Glutamatergic neuron (in vitro differentiated cells): ENCODE measurements around the gene PGPEP1. TPM values are rescaled to one million over a fixed set of nuclear protein-coding genes. Genes with fewer than 3 reads are reported as not detected.

Source experiments
- DNase-seq: peaks from one replicate; pipeline ENCODE4 v3.0.0; 2022
- H3K27ac Mint-ChIP-seq: one replicate; pipeline ENCODE4 v1.8.0; 2020; ENCODE audit warnings: mild to moderate bottlenecking, mixed read lengths, inconsistent platforms; ENCODE audit not compliant: unreplicated experiment
- H3K27me3 Mint-ChIP-seq: one replicate; pipeline ENCODE4 v1.8.0; 2020; ENCODE audit warnings: mild to moderate bottlenecking, moderate library complexity, mixed read lengths, inconsistent platforms; ENCODE audit not compliant: unreplicated experiment
- H3K36me3 Mint-ChIP-seq: one replicate; pipeline ENCODE4 v1.8.0; 2020; ENCODE audit warnings: mild to moderate bottlenecking, mixed read lengths, inconsistent platforms; ENCODE audit not compliant: unreplicated experiment
- H3K4me1 Mint-ChIP-seq: one replicate; pipeline ENCODE4 v1.8.0; 2020; ENCODE audit warnings: mild to moderate bottlenecking, low read depth, mixed read lengths, inconsistent platforms; ENCODE audit not compliant: unreplicated experiment
- H3K4me3 Mint-ChIP-seq: one replicate; pipeline ENCODE4 v1.8.0; 2020; ENCODE audit warnings: mild to moderate bottlenecking, mixed read lengths, inconsistent platforms; ENCODE audit not compliant: unreplicated experiment
- H3K9me3 Mint-ChIP-seq: one replicate; pipeline ENCODE4 v1.8.0; 2020; ENCODE audit warnings: mild to moderate bottlenecking, moderate library complexity, mixed read lengths, inconsistent platforms; ENCODE audit not compliant: unreplicated experiment
- total RNA-seq: library from RNA; stranded (reverse); fragmentation: NEBNext Ultra II Directional; extraction: Animal tissue kit (Norgen Biotek cat#: 25700); gene quantifications from one replicate; pipeline ENCODE4 v1.2.1, GENCODE V29; 2021; ENCODE audit not compliant: unreplicated experiment
- TF ChIP-seq, protein P1 (sequence below): fragments of 200-600 bp; sonication (generic); IDR thresholded peaks from one replicate; pipeline ENCODE4 v1.5.0; 2021; ENCODE audit not compliant: partially characterized antibody, unreplicated experiment

Gene PGPEP1
- total RNA-seq, 1 donor from 2014 or later, result 25.6 TPM

DNA sequence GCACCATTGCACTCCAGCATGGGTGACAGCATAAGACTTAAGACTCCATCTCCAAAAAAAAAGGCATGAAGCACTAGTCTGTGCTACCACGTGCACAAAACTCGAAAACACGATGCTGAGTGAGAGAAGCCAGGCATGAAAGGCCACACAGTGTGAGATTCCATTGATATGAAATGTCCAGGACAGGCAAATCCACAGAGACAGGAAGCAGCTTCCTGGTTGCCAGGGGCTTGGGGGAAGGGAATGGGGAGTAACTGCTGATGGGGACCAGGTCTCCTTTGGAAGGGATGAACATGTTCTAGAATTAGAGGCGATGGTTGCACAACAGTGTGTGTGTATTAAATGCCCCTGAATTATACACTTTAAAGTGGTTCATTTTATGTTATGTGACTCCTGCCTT is 43.1 kb upstream of the PGPEP1 start:
- Mint-ChIP-seq H3K27me3 (peaks cover 4% of the 10 kb centered on the region), H3K9me3 (peaks cover 5% of the 10 kb centered on the region), H3K4me3 (no peak overlapping the region), H3K4me1 (peaks cover 3% of the 10 kb centered on the region), H3K27ac (no peak overlapping the region), H3K36me3 (no peaks in the 10 kb centered on the region)
- DNase-seq, result no peak
- TF ChIP-seq, protein P1, sequence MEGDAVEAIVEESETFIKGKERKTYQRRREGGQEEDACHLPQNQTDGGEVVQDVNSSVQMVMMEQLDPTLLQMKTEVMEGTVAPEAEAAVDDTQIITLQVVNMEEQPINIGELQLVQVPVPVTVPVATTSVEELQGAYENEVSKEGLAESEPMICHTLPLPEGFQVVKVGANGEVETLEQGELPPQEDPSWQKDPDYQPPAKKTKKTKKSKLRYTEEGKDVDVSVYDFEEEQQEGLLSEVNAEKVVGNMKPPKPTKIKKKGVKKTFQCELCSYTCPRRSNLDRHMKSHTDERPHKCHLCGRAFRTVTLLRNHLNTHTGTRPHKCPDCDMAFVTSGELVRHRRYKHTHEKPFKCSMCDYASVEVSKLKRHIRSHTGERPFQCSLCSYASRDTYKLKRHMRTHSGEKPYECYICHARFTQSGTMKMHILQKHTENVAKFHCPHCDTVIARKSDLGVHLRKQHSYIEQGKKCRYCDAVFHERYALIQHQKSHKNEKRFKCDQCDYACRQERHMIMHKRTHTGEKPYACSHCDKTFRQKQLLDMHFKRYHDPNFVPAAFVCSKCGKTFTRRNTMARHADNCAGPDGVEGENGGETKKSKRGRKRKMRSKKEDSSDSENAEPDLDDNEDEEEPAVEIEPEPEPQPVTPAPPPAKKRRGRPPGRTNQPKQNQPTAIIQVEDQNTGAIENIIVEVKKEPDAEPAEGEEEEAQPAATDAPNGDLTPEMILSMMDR, result no peak

DNA sequence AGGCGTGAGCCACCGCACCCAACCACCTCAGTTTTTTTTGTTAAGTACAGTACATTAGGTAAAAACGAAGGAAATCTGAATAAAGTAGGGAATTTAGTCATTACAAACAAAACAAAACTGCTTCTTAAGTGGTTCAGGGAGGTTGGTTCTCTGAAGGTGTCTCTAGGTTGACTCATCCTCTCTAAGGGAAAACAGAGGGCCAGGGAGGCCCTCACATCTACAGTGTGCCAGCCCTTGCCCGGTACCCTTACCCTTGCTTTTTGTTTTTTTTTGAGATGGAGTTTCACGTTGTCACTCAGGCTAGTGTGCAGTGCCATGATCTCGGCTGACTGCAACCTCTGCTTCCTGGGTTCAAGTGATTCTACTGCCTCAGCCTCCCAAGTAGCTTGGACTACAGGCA is 41.8 kb upstream of the PGPEP1 start:
- Mint-ChIP-seq H3K36me3 (no peaks in the 10 kb centered on the region), H3K27me3 (peaks cover 5% of the 10 kb centered on the region), H3K4me1 (peaks cover 2% of the 10 kb centered on the region), H3K4me3 (no peak overlapping the region), H3K9me3 (peaks cover 5% of the 10 kb centered on the region), H3K27ac (no peak overlapping the region)
- no peak for DNase-seq
- TF ChIP-seq, protein P1, result no peak

DNA sequence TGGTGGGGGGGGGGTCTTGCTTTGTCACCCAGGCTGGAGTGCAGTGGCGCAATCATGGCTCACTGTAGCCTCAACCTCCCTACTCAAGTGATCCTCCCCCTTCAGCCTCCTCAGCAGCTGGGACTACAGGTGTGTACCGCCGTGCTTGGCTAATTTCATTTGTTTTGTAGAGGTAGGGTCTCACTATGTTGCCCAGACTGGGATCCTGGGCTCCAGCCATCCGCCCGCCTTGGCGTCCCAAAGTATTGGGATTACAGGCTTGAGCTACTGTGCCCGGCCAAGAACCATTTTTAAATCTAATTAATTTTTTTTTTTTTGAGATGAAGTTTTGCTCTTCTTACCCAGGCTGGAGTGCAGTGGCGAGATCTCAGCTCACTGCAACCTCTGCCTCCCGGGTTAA is 40.7 kb upstream of the PGPEP1 start:
- H3K27me3 Mint-ChIP-seq, result peaks cover 11% of the 10 kb centered on the region
- no peak overlapping the region for H3K27ac Mint-ChIP-seq
- DNase-seq, result no peak
- H3K9me3 Mint-ChIP-seq, result peaks cover 7% of the 10 kb centered on the region
- TF ChIP-seq, protein P1, result no peak
- no peak overlapping the region for H3K4me3 Mint-ChIP-seq
- H3K4me1 Mint-ChIP-seq, result peaks cover 10% of the 10 kb centered on the region
- H3K36me3 Mint-ChIP-seq, result no peaks in the 10 kb centered on the region

DNA sequence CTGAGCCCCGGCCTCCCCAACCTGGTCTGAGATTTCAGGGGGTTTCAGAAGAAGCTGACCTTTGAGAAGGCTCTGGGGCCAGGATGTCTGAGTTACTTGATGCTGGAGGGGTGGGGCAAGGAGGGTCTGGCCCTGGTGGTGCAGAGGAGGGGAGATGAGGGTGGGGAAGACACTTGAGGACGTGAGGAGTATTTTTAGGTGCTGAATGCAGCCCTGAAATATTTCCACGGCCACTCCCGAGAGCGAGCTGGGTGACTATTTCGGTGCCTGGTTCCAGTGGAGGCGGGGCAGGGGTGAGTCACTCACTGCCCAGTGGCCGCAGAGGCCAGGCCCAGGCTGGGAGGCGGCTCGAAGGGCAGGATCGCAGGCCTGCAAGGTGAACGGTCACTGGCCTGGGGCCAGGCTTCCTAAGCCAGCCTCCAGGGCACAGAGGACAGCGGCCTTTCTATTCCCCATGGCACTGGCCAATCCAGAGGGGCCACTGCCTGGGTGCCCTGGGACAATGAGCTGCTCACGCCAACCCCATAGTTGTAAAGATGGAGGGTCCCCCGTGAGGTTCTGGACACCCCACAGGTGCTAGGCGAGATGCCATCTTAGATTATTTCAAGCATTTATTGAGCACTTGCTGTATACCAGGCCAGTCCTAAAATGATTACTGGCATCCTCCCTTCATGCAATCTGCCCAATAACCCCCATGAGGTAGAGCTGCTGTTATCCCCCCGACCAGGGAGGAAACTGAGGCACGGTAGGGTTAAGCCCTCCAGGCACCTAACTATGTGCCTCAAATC is 39.3 kb upstream of the PGPEP1 start:
- no peak for DNase-seq
- Mint-ChIP-seq H3K4me1 (peaks cover 16% of the 10 kb centered on the region), H3K27me3 (peaks cover 13% of the 10 kb centered on the region), H3K9me3 (peaks cover 4% of the 10 kb centered on the region), H3K4me3 (no peak overlapping the region), H3K27ac (no peak overlapping the region), H3K36me3 (no peaks in the 10 kb centered on the region)
- TF ChIP-seq, protein P1, result no peak

- Mint-ChIP-seq H3K27ac (no peak overlapping the region), H3K4me1 (peaks cover 16% of the 10 kb centered on the region), H3K36me3 (no peaks in the 10 kb centered on the region), H3K4me3 (no peak overlapping the region), H3K27me3 (peaks cover 13% of the 10 kb centered on the region), H3K9me3 (peaks cover 4% of the 10 kb centered on the region)
- TF ChIP-seq, protein P1, result no peak
- DNase-seq, result no peak
Measured at GRCh38 chr19:18301718-18302111, 38.7 kb upstream of the PGPEP1 start.
